HCT116 (cell line): ENCODE measurements around the gene VAV2. TPM values are rescaled to one million over a fixed set of nuclear protein-coding genes. Genes with fewer than 3 reads are reported as not detected.

Source experiments
- ATAC-seq: fragments of 200-7000 bp; cut with Tn5 transposase; 2 replicates; pipeline ENCODE4 v1.9.1; 2020; ENCODE audit warnings: mild to moderate bottlenecking, moderate library complexity
- BruUV-seq: library from RNA; stranded (reverse); fragments of 400-500 nt; replicated peaks from 2 replicates; lab custom pipeline; 2021; lab: Mats Ljungman, UMichigan
- CTCF ChIA-PET: fragments of 300-600 bp; sonication (Branson Sonifier 250); formaldehyde crosslinking; loops from one replicate; lab custom pipeline; 2021; ENCODE audit warnings: antibody characterized with exemption; lab: Charles Lee
- POLR2A ChIA-PET: fragments of 300-600, 350-600 bp; sonication (Branson Sonifier 250); formaldehyde crosslinking; loops from one replicate; lab custom pipeline; 2021; ENCODE audit warnings: antibody characterized with exemption; lab: Charles Lee
- RAD21 ChIA-PET, 2 experiments: fragments of 300-600 bp; sonication (Branson Sonifier 250); formaldehyde crosslinking; loops; one replicate each; lab custom pipeline; 2023; ENCODE audit warnings: low total read pairs in 2 of 2; ENCODE audit not compliant: uncharacterized antibody in 2 of 2, unreplicated experiment in 2 of 2, low non-redundant PET in 1 of 2; lab: Charles Lee
- DNase-seq: peaks from one replicate; pipeline ENCODE4 v3.0.0-alpha.2; 2010; ENCODE audit warnings: low read depth, low spot score
- H2AFZ ChIP-seq: fragments of 200-600 bp; shearing (Covaris generic), sonication (generic); 2 replicates; pipeline ENCODE4 v1.6.1; 2017; ENCODE audit warnings: low read depth, mixed run types, mixed read lengths, antibody characterized with exemption, low read length; ENCODE audit not compliant: poor library complexity, severe bottlenecking
- H3K27ac ChIP-seq: 2 replicates; pipeline ENCODE4 v1.5.1; 2012; ENCODE audit warnings: low read depth, low read length
- H3K27me3 ChIP-seq: fragments of 200-600 bp; sonication (generic); 2 replicates; pipeline ENCODE4 v1.6.1; 2016; ENCODE audit warnings: mixed run types, low read length, mixed read lengths; ENCODE audit not compliant: insufficient read depth
- H3K36me3 ChIP-seq, 2 experiments: fragments of 200-500 bp in 1 of 2; fragments of 200-600 bp in 1 of 2; sonication (Bioruptor generic) in 1 of 2; sonication (generic) in 1 of 2; 2 replicates each; pipeline versions ENCODE4 v1.5.1 to v1.6.1; 2014 to 2016; ENCODE audit warnings: low read length in 2 of 2, inconsistent platforms in 1 of 2, mixed read lengths in 1 of 2, mixed run types in 1 of 2; ENCODE audit not compliant: insufficient read depth in 2 of 2, control insufficient read depth in 1 of 2
- H3K4me1 ChIP-seq, 2 experiments: fragments of 200-600 bp in 1 of 2; sonication (generic) in 1 of 2; 2 replicates each; pipeline versions ENCODE4 v1.5.1 to v1.6.1; 2012 to 2017; ENCODE audit warnings: low read length in 2 of 2, inconsistent platforms in 1 of 2, mild to moderate bottlenecking in 1 of 2, mixed read lengths in 1 of 2, mixed run types in 1 of 2, moderate library complexity in 1 of 2; ENCODE audit not compliant: insufficient read depth in 2 of 2, control insufficient read depth in 1 of 2
- H3K4me2 ChIP-seq: fragments of 200-600 bp; sonication (generic); 2 replicates; pipeline ENCODE4 v1.6.1; 2017; ENCODE audit warnings: mixed run types, low read length, mixed read lengths
- H3K4me3 ChIP-seq, 2 experiments: fragments of 200-600 bp in 1 of 2; sonication (generic) in 1 of 2; replicated peaks in 1 of 2; 2 replicates each; pipeline ENCODE4 v1.5.1; 2011 to 2016; ENCODE audit warnings: low read length in 2 of 2, control low read depth in 1 of 2, low read depth in 1 of 2, mild to moderate bottlenecking in 1 of 2, mixed read lengths in 1 of 2, mixed run types in 1 of 2
- H3K79me2 ChIP-seq: fragments of 200-600 bp; sonication (generic); 2 replicates; pipeline ENCODE4 v1.6.1; 2017; ENCODE audit warnings: mild to moderate bottlenecking, mixed run types, low read length, moderate library complexity, mixed read lengths; ENCODE audit not compliant: insufficient read depth
- H3K9ac ChIP-seq: fragments of 200-600 bp; sonication (generic); 2 replicates; pipeline ENCODE4 v1.6.1; 2016; ENCODE audit warnings: low read length, mixed read lengths
- H3K9me2 ChIP-seq: fragments of 200-600 bp; sonication (generic), shearing (Covaris generic); 2 replicates; pipeline ENCODE4 v1.6.1; 2017; ENCODE audit warnings: mixed run types, mild to moderate bottlenecking, moderate library complexity; ENCODE audit not compliant: insufficient read depth
- H3K9me3 ChIP-seq, 2 experiments: fragments of 200-500 bp in 1 of 2; fragments of 200-600 bp in 1 of 2; sonication (Bioruptor generic) in 1 of 2; sonication (generic) in 1 of 2; 2 replicates each; pipeline ENCODE4 v1.6.1; 2014 to 2017; ENCODE audit warnings: low read length in 2 of 2, mixed read lengths in 2 of 2, inconsistent platforms in 1 of 2, low read depth in 1 of 2, mild to moderate bottlenecking in 1 of 2, mixed run types in 1 of 2, moderate library complexity in 1 of 2; ENCODE audit not compliant: control insufficient read depth in 1 of 2, insufficient read depth in 1 of 2
- H4K20me1 ChIP-seq: fragments of 200-600 bp; sonication (generic), shearing (Covaris generic); 2 replicates; pipeline ENCODE4 v1.6.1; 2017; ENCODE audit warnings: mixed run types, mild to moderate bottlenecking, moderate library complexity; ENCODE audit not compliant: insufficient read depth
- CBX3 ChIP-seq: IDR thresholded peaks from 2 replicates; pipeline ENCODE4 v1.6.1; 2012; ENCODE audit warnings: low read depth
- CEBPB ChIP-seq: IDR thresholded peaks from 2 replicates; pipeline ENCODE4 v1.6.1; 2012; ENCODE audit warnings: low read depth
- EZH2 ChIP-seq: fragments of 200-600 bp; sonication (generic); IDR thresholded peaks from 2 replicates; pipeline ENCODE4 v1.6.1; 2017; ENCODE audit warnings: antibody characterized with exemption, mixed run types
- JUND ChIP-seq: IDR thresholded peaks from 2 replicates; pipeline ENCODE4 v1.6.1; 2012
- POLR2A ChIP-seq: IDR thresholded peaks from 2 replicates; pipeline ENCODE4 v1.7.0; 2011; ENCODE audit warnings: borderline replicate concordance; ENCODE audit not compliant: insufficient read depth, insufficient read length; ENCODE audit errors: extremely low read depth
- POLR2AphosphoS5 ChIP-seq: IDR thresholded peaks from 2 replicates; pipeline ENCODE4 v1.6.1; 2011; ENCODE audit warnings: mild to moderate bottlenecking, low read depth, low read length, moderate library complexity
- RAD21 ChIP-seq: IDR thresholded peaks from 2 replicates; pipeline ENCODE4 v1.6.1; 2012; ENCODE audit warnings: low read depth, mild to moderate bottlenecking
- YY1 ChIP-seq: IDR thresholded peaks from 2 replicates; pipeline ENCODE4 v1.6.1; 2011; ENCODE audit warnings: low read length, low read depth, moderate library complexity, mild to moderate bottlenecking; ENCODE audit not compliant: insufficient replicate concordance; ENCODE audit errors: extremely low read depth
- ZBTB33 ChIP-seq: IDR thresholded peaks from 2 replicates; pipeline ENCODE4 v1.6.1; 2011; ENCODE audit warnings: mild to moderate bottlenecking, low read length, moderate library complexity; ENCODE audit not compliant: insufficient replicate concordance; ENCODE audit errors: extremely low read depth
- ZNF274 ChIP-seq: fragments of 200-500 bp; sonication (Bioruptor generic); IDR thresholded peaks from 2 replicates; pipeline ENCODE4 v1.6.1; 2014; ENCODE audit warnings: mild to moderate bottlenecking, low read depth, low read length, inconsistent platforms
- intact Hi-C: fragments of 100-400 bp; cut with micrococcal nuclease; formaldehyde crosslinking; loops from 2 replicates; pipeline ENCODE4 v1.10.0; 2022
- total RNA-seq: library from RNA; stranded (reverse); gene quantifications from one replicate; pipeline ENCODE4 v1.2.1, GENCODE V29; 2021; ENCODE audit not compliant: unreplicated experiment
- TF ChIP-seq, protein P1 (sequence below): IDR thresholded peaks from 2 replicates; pipeline ENCODE4 v1.6.1; 2012

Gene VAV2
- total RNA-seq, 1 experiment from 2014 or later: 33.2 TPM

GRCh38 chr9:133812941-133813748 is 179.0 kb downstream of the VAV2 start:
- intact Hi-C loops: no loop called here
- no peak overlapping the region for H3K4me2 ChIP-seq
- BruUV-seq: no TSS peak
- H3K4me3 ChIP-seq: no peak overlapping the region
- H2AFZ ChIP-seq: no peak overlapping the region
- CTCF ChIA-PET: no interaction called here
- ATAC-seq: no peak
- no peaks in the 10 kb centered on the region for H3K36me3 ChIP-seq
- no peak overlapping the region for H3K27ac ChIP-seq
- no peak for DNase-seq
- H3K9ac ChIP-seq: no peak overlapping the region
- POLR2A ChIA-PET: no interaction called here
- TF ChIP-seq YY1 (no peak), RAD21 (no peak), ZNF274 (no peak), CEBPB (no peak), POLR2AphosphoS5 (no peak), ZBTB33 (no peak), CBX3 (no peak), JUND (no peak), EZH2 (no peak), POLR2A (no peak)
- TF ChIP-seq, protein P1, sequence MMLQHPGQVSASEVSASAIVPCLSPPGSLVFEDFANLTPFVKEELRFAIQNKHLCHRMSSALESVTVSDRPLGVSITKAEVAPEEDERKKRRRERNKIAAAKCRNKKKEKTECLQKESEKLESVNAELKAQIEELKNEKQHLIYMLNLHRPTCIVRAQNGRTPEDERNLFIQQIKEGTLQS: no peak
- TF ChIP-seq, all 23 proteins: peak for 0
- Histone ChIP-seq H3K9me2 (no peaks in the 10 kb centered on the region), H4K20me1 (no peaks in the 10 kb centered on the region), H3K4me1 (no peaks in the 10 kb centered on the region), H3K9me3 (no peaks in the 10 kb centered on the region), H3K79me2 (no peaks in the 10 kb centered on the region), H3K27me3 (no peaks in the 10 kb centered on the region)
- RAD21 ChIA-PET: no interaction called here
